HT1080 (cell line): Measurements from ENCODE around the gene F10. TPM values are rescaled to one million over a fixed set of nuclear protein-coding genes. Genes with fewer than 3 reads are reported as not detected.

Experiments
- DNase-seq: peaks from one replicate; pipeline ENCODE4 v3.0.0-alpha.2; 2015; ENCODE audit warnings: low read depth
- total RNA-seq: library from RNA; depleted of rRNA; stranded (reverse); fragments of >200 nt; shearing (Covaris generic); gene quantifications from 2 replicates; pipeline ENCODE4 v1.2.3, GENCODE V29; 2014

Gene F10
- total RNA-seq, 1 experiment from 2014 or later = not detected

- no peak for DNase-seq
Measured at GRCh38 chr13:113129921-113130750, 7.5 kb downstream of the F10 start.

- DNase-seq = no peak
Measured at GRCh38 chr13:113135281-113135760, 12.7 kb downstream of the F10 start.

- no peak for DNase-seq
Measured at GRCh38 chr13:113137691-113138298, 15.2 kb downstream of the F10 start.

- DNase-seq = no peak
Measured at GRCh38 chr13:113138792-113139551, 16.4 kb downstream of the F10 start.

GRCh38 chr13:113139577-113139976, 17.0 kb downstream of the F10 start:
- DNase-seq = no peak

GRCh38 chr13:113140677-113141600, 18.3 kb downstream of the F10 start:
- DNase-seq = no peak

- no peak for DNase-seq
Measured at GRCh38 chr13:113141601-113141970, 19.0 kb downstream of the F10 start.

- DNase-seq = no peak
Measured at GRCh38 chr13:113142876-113143275, 20.3 kb downstream of the F10 start.

- DNase-seq = no peak
Measured at GRCh38 chr13:113143466-113144254, 21.1 kb downstream of the F10 start.

GRCh38 chr13:113144255-113144629, 21.6 kb downstream of the F10 start:
- no peak for DNase-seq

- no peak for DNase-seq
Measured at GRCh38 chr13:113145496-113145895, 22.9 kb downstream of the F10 start.

- no peak for DNase-seq
Measured at GRCh38 chr13:113145911-113146598, 23.5 kb downstream of the F10 start.

- DNase-seq = no peak
Measured at GRCh38 chr13:113146750-113147149, 24.2 kb downstream of the F10 start.

GRCh38 chr13:113147206-113147605, 24.6 kb downstream of the F10 start:
- DNase-seq = no peak

- no peak for DNase-seq
Measured at GRCh38 chr13:113148407-113148806, 25.8 kb downstream of the F10 start.

GRCh38 chr13:113148940-113149503, 26.4 kb downstream of the F10 start:
- DNase-seq = no peak

GRCh38 chr13:113149711-113150549, 27.3 kb downstream of the F10 start:
- no peak for DNase-seq
